Measurements from ENCODE around the gene OS9.
A peak's percentile ranks its signal among the peaks of the same experiment; 100 is the strongest.

OS9 gene

DNA sequence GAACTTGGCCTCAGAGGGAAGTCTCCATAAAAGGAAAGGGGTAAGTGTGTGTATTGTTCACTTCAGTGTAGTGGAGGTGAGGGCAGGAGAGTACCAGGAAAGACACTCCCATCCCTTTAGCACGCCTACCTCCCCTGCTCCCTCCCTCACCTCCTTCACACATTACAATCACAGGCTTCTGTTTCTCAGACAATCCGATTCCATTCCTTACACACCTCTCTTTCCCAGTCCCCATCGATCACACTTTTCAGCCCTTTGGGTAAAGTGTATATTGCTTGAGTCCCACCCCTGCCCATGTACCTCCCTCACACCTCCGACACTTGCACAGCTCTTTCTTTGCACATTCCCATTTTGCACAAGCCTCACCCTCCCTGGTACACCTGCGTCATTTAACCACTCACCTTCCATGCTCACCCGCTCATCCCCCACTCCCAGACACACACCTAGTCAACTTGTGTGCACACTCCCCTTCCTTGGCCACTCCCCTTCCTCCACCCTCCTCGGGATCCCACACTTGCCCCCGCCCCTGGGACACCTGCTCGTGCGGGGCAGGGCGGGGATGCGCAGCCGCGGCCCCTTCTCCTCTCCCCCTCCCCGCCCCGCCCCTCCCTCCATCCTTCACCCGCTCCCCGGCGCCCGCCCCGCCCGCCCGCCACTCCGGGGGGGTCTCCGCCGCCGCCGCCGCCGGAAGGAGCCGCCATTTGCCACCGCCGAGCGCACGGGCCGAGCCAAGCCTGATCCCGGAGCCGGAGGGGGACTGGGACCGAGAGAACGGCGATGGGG lies 60.7 kb downstream of the OS9 start, which contains the start of gene MARCHF9:
TSS of gene MARCHF9 (plus strand) at position 693 of the 783 bp plus-strand sequence. CDS start 426 bp downstream, outside the sequence.
- H3K36me3 ChIP-seq (ENCODE audit: control insufficient read depth in 2 of 2, insufficient read depth in 2 of 2, low read length in 2 of 2) = peaks cover 21 to 27% of the 10 kb centered on the region in 2 donors

DNA sequence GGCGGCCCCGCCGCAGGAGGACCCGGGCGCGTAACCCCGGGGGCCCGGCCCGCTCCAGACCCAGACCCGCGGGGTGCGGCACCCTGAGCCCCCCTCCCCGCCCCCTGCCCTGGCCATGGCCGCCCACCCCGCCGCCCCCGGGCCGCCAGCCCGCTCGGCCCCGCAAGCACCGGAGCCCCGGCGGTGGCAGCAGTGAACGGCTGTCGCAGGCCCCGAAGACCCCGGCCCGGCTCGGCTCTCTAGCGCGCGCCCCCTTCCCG lies 61.2 kb downstream of the OS9 start:
- Histone ChIP-seq H3K4me3 (ENCODE audit: low read length in 2 of 2) (peak overlapping the region in 1 of 2 donors; percentile 77), H3K27ac (ENCODE audit: low read length) (no peak overlapping the region), H3K9ac (ENCODE audit: low read length in 2 of 2) (no peak overlapping the region), H3K4me1 (ENCODE audit: control insufficient read depth, insufficient read depth, low read length) (peaks cover 29% of the 10 kb centered on the region), H3K27me3 (ENCODE audit: control insufficient read depth in 1 of 2, insufficient read depth in 2 of 2, low read length in 2 of 2) (no peaks in the 10 kb centered on the region), H3K9me3 (ENCODE audit: control insufficient read depth in 2 of 2, low read length in 2 of 2) (no peaks in the 10 kb centered on the region), H3K36me3 (ENCODE audit: control insufficient read depth in 2 of 2, insufficient read depth in 2 of 2, low read length in 2 of 2) (peaks cover 21 to 26% of the 10 kb centered on the region in 2 donors)

More for the DNA sequence above, 60.7 kb downstream of the OS9 start, which contains the start of gene MARCHF9:
- Histone ChIP-seq H3K27ac (ENCODE audit: low read length) (no peak within 1 kb of the TSS), H3K9me3 (ENCODE audit: control insufficient read depth in 2 of 2, low read length in 2 of 2) (no peaks in the 10 kb centered on the region), H3K4me3 (ENCODE audit: low read length in 2 of 2) (peak within 1 kb of the TSS; percentile 70 to 77), H3K9ac (ENCODE audit: low read length in 2 of 2) (peak within 1 kb of the TSS; percentile 51), H3K27me3 (ENCODE audit: control insufficient read depth in 1 of 2, insufficient read depth in 2 of 2, low read length in 2 of 2) (no peaks in the 10 kb centered on the region), H3K4me1 (ENCODE audit: control insufficient read depth, insufficient read depth, low read length) (peaks cover 29% of the 10 kb centered on the region)

DNA sequence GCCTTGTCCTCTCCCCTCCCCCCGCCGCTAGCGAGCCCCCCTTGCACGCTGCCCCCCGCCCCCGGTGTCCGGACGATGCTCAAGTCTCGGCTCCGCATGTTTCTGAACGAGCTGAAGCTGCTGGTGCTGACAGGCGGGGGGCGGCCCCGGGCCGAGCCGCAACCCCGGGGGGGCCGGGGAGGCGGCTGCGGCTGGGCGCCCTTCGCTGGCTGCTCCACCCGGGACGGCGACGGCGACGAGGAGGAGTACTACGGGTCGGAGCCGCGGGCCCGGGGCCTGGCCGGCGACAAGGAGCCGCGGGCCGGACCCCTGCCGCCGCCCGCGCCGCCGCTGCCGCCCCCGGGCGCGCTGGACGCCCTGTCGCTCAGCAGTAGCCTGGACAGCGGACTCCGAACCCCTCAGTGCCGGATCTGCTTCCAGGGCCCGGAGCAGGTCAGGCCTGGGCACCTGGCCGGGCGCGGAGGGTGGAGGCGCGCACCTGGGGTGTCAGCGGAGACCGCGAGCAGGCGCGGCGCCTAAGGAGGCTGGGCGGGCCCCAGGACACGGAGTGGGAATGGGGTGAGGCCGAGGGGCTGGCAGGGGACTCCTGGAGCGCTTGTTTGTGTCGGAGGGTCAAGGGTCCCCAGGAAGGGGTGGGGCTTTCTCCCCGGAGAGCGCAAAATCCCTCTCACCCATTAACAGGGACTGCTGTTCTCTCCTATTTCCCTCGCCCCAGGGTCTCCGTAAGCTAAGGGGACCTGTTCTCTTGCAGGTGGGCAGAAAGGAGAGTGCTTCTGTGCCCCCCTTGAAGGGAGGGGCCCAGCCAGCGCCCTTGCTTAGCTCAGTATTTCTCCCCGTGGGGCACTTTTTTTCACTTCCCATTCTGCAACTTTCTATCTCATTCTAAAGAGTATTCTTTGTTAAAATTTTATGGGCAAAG lies 61.8 kb downstream of the OS9 start:
- peaks cover 28% of the 10 kb centered on the region for H3K4me1 ChIP-seq (ENCODE audit: control insufficient read depth, insufficient read depth, low read length)
- peak overlapping the region; percentile 51 for H3K9ac ChIP-seq (ENCODE audit: low read length in 2 of 2)

DNA sequence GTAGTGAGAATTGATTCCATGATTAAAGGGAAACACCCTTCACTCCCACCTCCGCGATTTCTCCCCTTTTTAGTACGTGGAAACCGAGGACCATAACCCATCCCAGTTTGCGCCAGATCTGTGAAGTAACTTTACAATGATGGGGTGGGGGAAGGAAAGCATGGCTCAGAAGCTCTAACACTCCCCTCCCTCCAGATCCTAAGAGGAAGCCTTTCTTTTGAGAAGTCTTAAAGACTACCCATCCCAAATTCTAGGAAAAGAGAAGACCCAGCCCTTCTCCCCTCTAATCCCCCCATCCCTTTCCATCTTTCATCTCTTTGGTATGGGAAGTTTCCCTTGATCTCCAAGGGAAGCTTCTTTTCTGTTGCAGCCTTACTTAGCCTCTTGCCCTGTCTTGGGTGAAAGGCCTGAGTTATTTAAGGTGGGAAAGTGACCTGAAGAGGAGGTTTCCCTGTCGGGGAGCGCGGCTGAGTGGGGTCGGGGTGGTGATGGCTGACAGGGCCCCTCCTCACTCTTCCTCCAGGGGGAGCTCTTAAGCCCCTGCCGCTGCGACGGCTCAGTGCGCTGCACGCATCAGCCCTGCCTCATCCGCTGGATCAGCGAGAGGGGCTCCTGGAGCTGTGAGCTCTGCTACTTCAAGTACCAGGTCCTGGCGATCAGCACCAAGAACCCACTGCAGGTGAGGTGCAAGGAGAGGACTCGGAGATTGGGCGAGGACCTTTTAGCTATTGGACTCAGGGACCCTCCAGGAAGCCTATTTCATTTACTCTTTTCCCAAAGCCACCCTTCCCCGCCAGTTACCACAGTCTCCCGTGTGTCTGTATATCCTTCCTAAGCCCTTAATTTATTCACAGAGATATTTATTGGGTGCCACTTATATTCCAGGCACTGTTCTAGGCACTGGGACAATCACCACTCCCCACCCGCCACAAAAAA lies 62.7 kb downstream of the OS9 start:
- Histone ChIP-seq H3K9ac (ENCODE audit: low read length in 2 of 2) (peak overlapping the region in 1 of 2 donors; percentile 36), H3K27ac (ENCODE audit: low read length) (no peak overlapping the region), H3K27me3 (ENCODE audit: control insufficient read depth in 1 of 2, insufficient read depth in 2 of 2, low read length in 2 of 2) (peaks cover 4 to 5% of the 10 kb centered on the region in 2 donors), H3K4me3 (ENCODE audit: low read length in 2 of 2) (peak overlapping the region; percentile 33 to 77), H3K9me3 (ENCODE audit: control insufficient read depth in 2 of 2, low read length in 2 of 2) (no peaks in the 10 kb centered on the region), H3K36me3 (ENCODE audit: control insufficient read depth in 2 of 2, insufficient read depth in 2 of 2, low read length in 2 of 2) (peaks cover 17% of the 10 kb centered on the region in 2 donors), H3K4me1 (ENCODE audit: control insufficient read depth, insufficient read depth, low read length) (peaks cover 18% of the 10 kb centered on the region)

More for the DNA sequence above, 61.8 kb downstream of the OS9 start:
- no peaks in the 10 kb centered on the region for H3K27me3 ChIP-seq (ENCODE audit: control insufficient read depth in 1 of 2, insufficient read depth in 2 of 2, low read length in 2 of 2)
- H3K9me3 ChIP-seq (ENCODE audit: control insufficient read depth in 2 of 2, low read length in 2 of 2) = no peaks in the 10 kb centered on the region
- H3K27ac ChIP-seq (ENCODE audit: low read length) = no peak overlapping the region
- peak overlapping the region; percentile 33 to 77 for H3K4me3 ChIP-seq (ENCODE audit: low read length in 2 of 2)
- peaks cover 17 to 21% of the 10 kb centered on the region in 2 donors for H3K36me3 ChIP-seq (ENCODE audit: control insufficient read depth in 2 of 2, insufficient read depth in 2 of 2, low read length in 2 of 2)

DNA sequence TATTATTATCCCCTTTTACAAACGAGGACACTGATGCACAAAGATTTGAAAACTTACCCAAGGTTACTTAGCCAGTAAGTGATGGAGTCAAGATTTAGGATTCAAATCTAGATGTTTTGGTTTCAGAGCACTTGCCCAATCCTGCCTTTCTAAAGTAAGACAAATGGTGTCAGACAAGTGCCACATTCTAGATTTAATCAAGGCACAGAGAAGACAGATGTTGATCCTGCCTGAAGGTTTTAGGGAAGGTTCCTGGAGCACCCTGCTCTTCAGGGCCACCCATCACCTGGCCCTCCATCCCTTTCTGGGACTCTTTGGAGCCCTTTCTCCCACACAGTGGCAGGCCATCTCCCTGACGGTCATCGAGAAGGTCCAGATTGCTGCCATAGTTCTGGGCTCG lies 63.8 kb downstream of the OS9 start:
- Histone ChIP-seq H3K36me3 (ENCODE audit: control insufficient read depth in 2 of 2, insufficient read depth in 2 of 2, low read length in 2 of 2) (peaks cover 17% of the 10 kb centered on the region in 2 donors), H3K27ac (ENCODE audit: low read length) (no peak overlapping the region), H3K4me3 (ENCODE audit: low read length in 2 of 2) (no peak overlapping the region), H3K9ac (ENCODE audit: low read length in 2 of 2) (no peak overlapping the region), H3K27me3 (ENCODE audit: control insufficient read depth in 1 of 2, insufficient read depth in 2 of 2, low read length in 2 of 2) (peaks cover 10 to 12% of the 10 kb centered on the region in 2 donors), H3K4me1 (ENCODE audit: control insufficient read depth, insufficient read depth, low read length) (peaks cover 13% of the 10 kb centered on the region), H3K9me3 (ENCODE audit: control insufficient read depth in 2 of 2, low read length in 2 of 2) (no peaks in the 10 kb centered on the region)

DNA sequence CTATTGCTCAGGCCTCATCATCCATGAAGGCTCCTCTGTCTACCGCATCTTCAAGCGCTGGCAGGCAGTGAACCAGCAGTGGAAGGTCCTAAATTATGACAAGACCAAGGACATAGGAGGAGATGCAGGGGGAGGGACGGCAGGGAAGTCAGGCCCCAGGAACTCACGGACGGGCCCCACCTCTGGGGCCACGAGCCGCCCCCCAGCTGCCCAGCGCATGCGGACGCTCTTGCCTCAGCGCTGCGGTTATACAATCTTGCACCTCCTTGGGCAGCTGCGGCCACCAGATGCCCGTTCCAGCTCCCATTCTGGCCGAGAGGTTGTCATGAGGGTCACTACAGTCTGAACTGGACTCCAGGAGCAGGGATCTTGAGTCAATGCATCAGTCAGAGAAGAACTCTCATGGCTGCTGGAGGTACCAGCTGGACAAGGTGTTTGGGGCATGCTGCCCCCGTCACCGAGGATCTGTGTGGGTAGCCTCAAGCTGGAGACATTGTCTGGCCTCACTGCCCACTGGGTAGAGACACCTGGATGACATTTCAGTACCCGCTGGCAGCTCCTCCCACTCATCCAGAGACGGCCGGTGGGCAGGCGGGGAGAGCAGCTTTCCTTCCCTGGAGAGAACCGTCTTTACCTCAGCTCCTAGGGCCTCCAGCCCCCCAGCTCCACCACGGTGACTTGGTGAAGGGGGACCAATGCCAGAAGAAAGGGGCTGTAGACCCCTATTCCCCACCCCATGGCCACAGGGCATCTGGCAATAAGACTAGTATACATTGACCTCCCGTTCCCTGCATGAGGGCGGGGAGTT lies 64.8 kb downstream of the OS9 start:
- Histone ChIP-seq H3K27ac (ENCODE audit: low read length) (no peak overlapping the region), H3K36me3 (ENCODE audit: control insufficient read depth in 2 of 2, insufficient read depth in 2 of 2, low read length in 2 of 2) (peaks cover 17% of the 10 kb centered on the region in 2 donors), H3K9ac (ENCODE audit: low read length in 2 of 2) (no peak overlapping the region), H3K27me3 (ENCODE audit: control insufficient read depth in 1 of 2, insufficient read depth in 2 of 2, low read length in 2 of 2) (peaks cover 20 to 22% of the 10 kb centered on the region in 2 donors), H3K9me3 (ENCODE audit: control insufficient read depth in 2 of 2, low read length in 2 of 2) (no peaks in the 10 kb centered on the region), H3K4me1 (ENCODE audit: control insufficient read depth, insufficient read depth, low read length) (peaks cover 13% of the 10 kb centered on the region), H3K4me3 (ENCODE audit: low read length in 2 of 2) (no peak overlapping the region)

DNA sequence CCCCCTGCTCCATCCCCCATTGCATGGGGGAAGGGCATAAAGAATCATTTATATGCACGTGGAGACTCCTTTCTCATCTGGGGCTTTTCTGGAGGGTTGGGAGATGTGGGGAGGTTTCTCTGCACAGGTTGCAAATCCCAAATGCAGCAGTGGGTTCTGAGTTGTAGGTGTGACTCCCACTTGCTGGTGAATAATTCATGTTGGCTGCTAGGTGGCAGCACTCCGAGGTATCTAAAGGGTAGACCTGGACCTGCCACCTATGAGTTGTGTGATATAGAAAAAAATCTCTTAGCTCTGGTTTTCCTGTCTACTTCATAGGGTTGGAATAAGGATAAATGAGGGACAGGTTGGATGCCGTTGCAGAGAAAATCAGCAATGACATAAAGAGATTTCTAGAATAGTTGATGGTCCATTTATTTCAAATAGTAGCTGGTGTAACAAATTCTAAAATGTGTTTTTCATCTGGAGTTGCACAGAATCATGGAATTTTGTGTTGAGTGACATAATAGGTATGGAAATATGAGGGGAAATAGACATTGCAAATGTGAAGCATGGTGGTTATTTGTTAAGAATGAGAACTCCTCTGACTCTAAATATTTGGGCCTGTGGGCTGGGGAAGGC lies 65.5 kb downstream of the OS9 start:
- Histone ChIP-seq H3K4me1 (ENCODE audit: control insufficient read depth, insufficient read depth, low read length) (peaks cover 9% of the 10 kb centered on the region), H3K9ac (ENCODE audit: low read length in 2 of 2) (no peak overlapping the region), H3K27me3 (ENCODE audit: control insufficient read depth in 1 of 2, insufficient read depth in 2 of 2, low read length in 2 of 2) (peaks cover 27 to 29% of the 10 kb centered on the region in 2 donors), H3K36me3 (ENCODE audit: control insufficient read depth in 2 of 2, insufficient read depth in 2 of 2, low read length in 2 of 2) (peaks cover 17% of the 10 kb centered on the region in 2 donors), H3K27ac (ENCODE audit: low read length) (no peak overlapping the region), H3K9me3 (ENCODE audit: control insufficient read depth in 2 of 2, low read length in 2 of 2) (no peaks in the 10 kb centered on the region), H3K4me3 (ENCODE audit: low read length in 2 of 2) (no peak overlapping the region)

DNA sequence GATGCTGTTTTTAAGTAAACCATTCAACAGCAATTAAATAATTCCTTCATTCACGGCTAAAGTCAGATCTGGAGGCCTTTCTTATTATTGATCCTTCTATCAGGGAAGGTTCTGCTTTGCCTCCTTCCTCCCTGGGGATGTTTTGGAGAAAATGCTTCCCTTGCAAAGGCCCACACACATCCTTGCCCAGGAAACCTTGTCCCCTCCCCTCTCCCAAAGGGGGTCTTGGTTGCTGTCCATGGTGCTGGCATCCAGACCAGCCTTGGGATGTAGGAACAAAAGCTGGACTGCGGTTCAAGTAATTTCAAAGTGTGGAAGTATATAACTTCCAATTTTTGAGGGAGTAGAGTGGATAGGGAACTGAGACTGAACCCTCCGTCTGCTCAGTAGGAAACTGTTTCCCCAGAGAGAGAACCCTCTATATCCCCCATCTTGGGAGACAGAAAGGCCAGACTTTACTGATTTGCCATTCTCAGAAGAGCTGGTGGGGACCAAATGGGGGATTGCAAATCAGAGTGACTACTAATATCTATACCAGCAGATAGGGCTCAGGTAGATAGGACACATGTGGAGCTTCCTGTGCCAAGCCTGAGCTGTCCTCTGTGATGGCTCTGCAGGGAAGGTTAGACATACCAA lies 66.5 kb downstream of the OS9 start:
- Histone ChIP-seq H3K36me3 (ENCODE audit: control insufficient read depth in 2 of 2, insufficient read depth in 2 of 2, low read length in 2 of 2) (peaks cover 17% of the 10 kb centered on the region in 2 donors), H3K9me3 (ENCODE audit: control insufficient read depth in 2 of 2, low read length in 2 of 2) (no peaks in the 10 kb centered on the region), H3K4me3 (ENCODE audit: low read length in 2 of 2) (no peak overlapping the region), H3K27ac (ENCODE audit: low read length) (no peak overlapping the region), H3K4me1 (ENCODE audit: control insufficient read depth, insufficient read depth, low read length) (peaks cover 15% of the 10 kb centered on the region), H3K9ac (ENCODE audit: low read length in 2 of 2) (no peak overlapping the region), H3K27me3 (ENCODE audit: control insufficient read depth in 1 of 2, insufficient read depth in 2 of 2, low read length in 2 of 2) (peaks cover 37 to 39% of the 10 kb centered on the region in 2 donors)

DNA sequence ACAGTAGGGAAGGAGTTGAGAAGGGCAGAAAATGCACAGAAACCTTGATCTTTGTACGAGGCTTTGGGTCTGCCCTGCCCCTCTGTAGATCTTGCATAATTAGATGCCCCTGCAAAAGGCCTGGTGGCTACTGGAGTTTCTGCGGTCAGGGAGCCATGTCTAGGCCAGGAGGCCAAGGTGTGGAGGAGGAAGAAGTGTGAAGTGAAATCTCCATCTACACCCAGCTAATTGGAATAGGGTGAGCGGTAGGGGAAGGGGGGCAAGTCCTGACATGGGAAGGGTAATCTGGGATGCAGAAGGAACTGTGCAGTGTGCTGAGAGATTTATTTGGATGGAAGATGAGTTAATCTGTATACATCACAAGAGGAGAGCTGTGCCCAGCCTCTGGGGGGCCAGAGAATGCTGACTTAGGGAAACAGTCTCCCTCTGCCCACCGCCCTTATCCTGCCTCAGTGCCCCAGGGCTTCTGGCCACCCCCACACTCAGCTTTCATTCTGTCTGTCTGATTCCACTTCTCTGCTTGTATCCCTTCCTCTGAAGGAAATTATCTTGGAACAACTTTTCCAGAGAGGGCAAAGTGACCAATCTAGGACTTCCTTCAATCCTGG lies 67.6 kb downstream of the OS9 start:
- Histone ChIP-seq H3K27me3 (ENCODE audit: control insufficient read depth in 1 of 2, insufficient read depth in 2 of 2, low read length in 2 of 2) (peaks cover 45 to 46% of the 10 kb centered on the region in 2 donors), H3K36me3 (ENCODE audit: control insufficient read depth in 2 of 2, insufficient read depth in 2 of 2, low read length in 2 of 2) (peaks cover 17% of the 10 kb centered on the region in 2 donors), H3K9ac (ENCODE audit: low read length in 2 of 2) (no peak overlapping the region), H3K9me3 (ENCODE audit: control insufficient read depth in 2 of 2, low read length in 2 of 2) (no peaks in the 10 kb centered on the region), H3K4me3 (ENCODE audit: low read length in 2 of 2) (no peak overlapping the region), H3K27ac (ENCODE audit: low read length) (no peak overlapping the region), H3K4me1 (ENCODE audit: control insufficient read depth, insufficient read depth, low read length) (peaks cover 21% of the 10 kb centered on the region)

All from stomach smooth muscle (tissue), 2 donors.